ENCODE results near the gene ZNF723.
"Not testable (repeated sequence)": the region's sequence is repeated elsewhere in the genome, so short reads cannot be mapped to it uniquely, and the experiment has no call there.

DNA sequence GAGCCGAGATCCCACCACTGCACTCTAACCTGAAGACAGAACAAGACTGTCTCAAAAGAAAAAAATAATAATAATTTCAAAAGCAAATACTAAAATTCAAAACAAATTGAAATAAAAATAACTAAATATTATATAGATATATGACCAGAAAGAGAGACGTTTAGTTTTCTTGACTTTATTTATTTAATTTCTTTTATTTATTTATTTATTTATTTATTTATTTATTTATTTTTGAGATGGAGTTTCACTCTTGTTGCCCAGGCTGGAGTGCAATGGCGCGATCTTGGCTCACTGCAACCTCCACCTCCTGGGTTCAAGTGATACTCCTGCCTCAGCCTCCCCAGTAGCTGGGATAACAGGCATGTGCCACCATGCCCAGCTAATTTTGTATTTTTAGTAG, 39.2 kb upstream of the ZNF723 start:
- TF ChIP-seq, protein P1, sequence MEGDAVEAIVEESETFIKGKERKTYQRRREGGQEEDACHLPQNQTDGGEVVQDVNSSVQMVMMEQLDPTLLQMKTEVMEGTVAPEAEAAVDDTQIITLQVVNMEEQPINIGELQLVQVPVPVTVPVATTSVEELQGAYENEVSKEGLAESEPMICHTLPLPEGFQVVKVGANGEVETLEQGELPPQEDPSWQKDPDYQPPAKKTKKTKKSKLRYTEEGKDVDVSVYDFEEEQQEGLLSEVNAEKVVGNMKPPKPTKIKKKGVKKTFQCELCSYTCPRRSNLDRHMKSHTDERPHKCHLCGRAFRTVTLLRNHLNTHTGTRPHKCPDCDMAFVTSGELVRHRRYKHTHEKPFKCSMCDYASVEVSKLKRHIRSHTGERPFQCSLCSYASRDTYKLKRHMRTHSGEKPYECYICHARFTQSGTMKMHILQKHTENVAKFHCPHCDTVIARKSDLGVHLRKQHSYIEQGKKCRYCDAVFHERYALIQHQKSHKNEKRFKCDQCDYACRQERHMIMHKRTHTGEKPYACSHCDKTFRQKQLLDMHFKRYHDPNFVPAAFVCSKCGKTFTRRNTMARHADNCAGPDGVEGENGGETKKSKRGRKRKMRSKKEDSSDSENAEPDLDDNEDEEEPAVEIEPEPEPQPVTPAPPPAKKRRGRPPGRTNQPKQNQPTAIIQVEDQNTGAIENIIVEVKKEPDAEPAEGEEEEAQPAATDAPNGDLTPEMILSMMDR (IDR thresholded peaks at IDR 0.05): not testable (repeated sequence)
- not testable (repeated sequence) for TF ChIP-seq POLR2A (IDR thresholded peaks at IDR 0.05)
